ENCODE results near the gene MLPH. TPM values are rescaled to one million over a fixed set of nuclear protein-coding genes. Genes with fewer than 3 reads are reported as not detected.

The MLPH gene
- total RNA-seq, 2 donors from 2014 or later, result not detected

DNA sequence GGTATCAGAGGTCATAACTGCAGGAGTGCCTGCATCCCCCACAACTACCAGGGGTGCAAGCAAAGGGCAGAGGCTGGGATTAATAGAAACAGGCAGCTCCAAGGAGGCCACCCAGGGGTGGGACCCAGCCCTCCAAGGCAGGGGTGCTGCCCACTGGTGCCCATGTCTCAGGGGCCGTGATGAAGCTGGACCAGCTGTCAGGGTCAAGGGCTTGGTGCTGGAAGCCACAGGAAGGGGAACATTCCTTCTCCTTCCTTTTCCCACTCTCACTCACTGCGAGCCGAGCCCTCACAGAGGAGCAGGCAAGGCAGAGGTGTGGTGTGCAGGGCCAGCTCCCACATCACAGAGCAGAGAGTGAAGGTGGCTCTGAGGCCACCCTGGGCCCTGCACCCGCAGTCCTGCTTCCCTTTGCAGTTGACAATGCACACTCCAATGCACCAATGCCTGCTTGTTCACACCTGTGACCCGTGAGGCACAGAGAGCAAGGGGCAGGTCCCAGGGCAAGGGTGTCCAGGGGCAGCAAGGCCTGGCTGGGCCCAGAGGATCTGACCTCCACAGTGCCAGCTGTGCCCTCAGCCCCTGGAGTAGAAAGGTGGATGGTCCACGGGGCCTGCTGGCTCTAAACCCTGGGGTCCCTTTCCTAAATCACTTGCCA is 28.7 kb downstream of the MLPH start:
- Mint-ChIP-seq H3K36me3 (no peaks in the 10 kb centered on the region), H3K27ac (no peak overlapping the region), H3K27me3 (peaks cover 0 to 7% of the 10 kb centered on the region in 2 donors), H3K4me1 (ENCODE audit: low read depth in 2 of 2) (no peaks in the 10 kb centered on the region), H3K9me3 (no peaks in the 10 kb centered on the region), H3K4me3 (no peak overlapping the region)
- no peak for ATAC-seq
- no peak for DNase-seq (ENCODE audit: low spot score)

DNA sequence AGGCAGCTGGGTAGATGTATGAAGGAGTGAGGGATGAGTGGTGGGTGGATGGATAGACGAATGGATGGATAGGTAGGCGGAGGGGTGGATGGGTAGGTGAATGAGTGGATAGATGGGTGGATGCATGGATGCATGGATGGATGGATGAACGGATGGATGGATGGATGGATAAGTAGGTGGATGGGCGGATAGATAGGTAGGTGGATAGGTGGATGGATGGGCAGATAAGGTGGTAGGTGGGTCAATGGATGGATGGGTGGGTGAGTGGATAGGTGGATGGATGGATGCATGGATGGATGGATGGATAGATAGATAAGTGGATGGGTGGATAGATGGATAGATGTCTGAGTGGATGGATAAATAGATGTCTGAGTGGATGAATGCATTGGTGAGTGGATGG is 30.1 kb downstream of the MLPH start:
- Mint-ChIP-seq H3K4me1 (ENCODE audit: low read depth in 2 of 2) (no peaks in the 10 kb centered on the region), H3K9me3 (no peaks in the 10 kb centered on the region), H3K4me3 (no peak overlapping the region), H3K36me3 (no peaks in the 10 kb centered on the region), H3K27ac (no peak overlapping the region), H3K27me3 (peaks cover 0 to 7% of the 10 kb centered on the region in 2 donors)
- DNase-seq (ENCODE audit: low spot score) (no peak), ATAC-seq (no peak)

DNA sequence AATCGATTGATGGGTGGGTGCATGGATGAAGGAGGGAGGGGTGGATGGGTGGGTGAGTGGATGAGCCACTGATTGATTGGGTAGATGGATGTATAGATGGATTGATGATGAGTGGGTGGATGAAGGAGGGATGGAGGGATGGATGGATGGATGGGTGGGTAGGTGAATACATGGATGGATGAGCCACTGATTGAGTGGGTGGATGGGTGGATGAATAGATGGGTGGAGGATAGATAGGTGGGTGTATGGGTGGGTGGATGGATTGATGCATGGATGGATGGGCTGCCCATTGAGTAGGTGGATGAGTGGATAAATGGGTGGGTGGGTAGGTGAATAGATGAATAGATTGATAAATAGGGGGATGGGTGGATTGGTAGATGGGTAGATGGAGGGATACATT is 30.9 kb downstream of the MLPH start:
- no peaks in the 10 kb centered on the region for H3K9me3 Mint-ChIP-seq
- no peaks in the 10 kb centered on the region for H3K36me3 Mint-ChIP-seq
- no peak overlapping the region for H3K27ac Mint-ChIP-seq
- H3K4me3 Mint-ChIP-seq, result no peak overlapping the region
- ATAC-seq, result no peak
- DNase-seq (ENCODE audit: low spot score), result no peak
- H3K27me3 Mint-ChIP-seq, result peaks cover 0 to 7% of the 10 kb centered on the region in 2 donors
- no peaks in the 10 kb centered on the region for H3K4me1 Mint-ChIP-seq (ENCODE audit: low read depth in 2 of 2)

DNA sequence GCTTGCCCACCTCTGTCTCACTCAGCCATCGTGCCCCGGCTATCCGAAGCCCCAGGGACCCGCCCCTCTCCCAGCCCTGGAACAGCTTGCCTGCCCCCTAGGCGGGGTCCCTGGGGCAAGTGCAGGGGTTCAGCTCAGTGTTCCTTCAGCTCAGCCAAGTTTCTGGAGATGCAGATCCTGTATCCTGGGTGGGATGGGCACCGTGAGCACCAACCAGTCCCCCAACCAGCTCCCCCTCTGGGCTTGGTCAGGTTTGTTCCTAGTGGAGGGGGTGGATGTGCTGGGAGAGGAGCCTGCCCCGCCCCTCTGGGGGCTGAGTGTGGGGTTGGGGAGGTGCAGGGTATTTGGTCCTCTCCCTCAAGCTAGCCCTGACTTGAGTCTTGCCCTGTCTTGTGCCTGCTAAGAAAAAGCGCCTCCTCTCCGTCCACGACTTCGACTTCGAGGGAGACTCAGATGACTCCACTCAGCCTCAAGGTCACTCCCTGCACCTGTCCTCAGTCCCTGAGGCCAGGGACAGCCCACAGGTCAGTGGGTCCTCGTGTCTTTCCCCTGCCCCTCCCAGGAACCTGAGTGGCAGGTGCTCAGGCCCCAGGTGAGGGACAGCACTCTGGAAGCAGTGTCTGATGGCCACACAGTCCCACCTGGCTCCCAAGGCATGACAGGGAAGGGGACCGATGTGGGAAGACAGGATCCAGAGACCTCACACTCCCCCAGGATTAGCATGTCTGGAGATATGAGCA is 32.6 kb downstream of the MLPH start:
- peaks cover 0 to 7% of the 10 kb centered on the region in 2 donors for H3K27me3 Mint-ChIP-seq
- H3K9me3 Mint-ChIP-seq, result no peaks in the 10 kb centered on the region
- H3K36me3 Mint-ChIP-seq, result no peaks in the 10 kb centered on the region
- H3K27ac Mint-ChIP-seq, result no peak overlapping the region
- H3K4me1 Mint-ChIP-seq (ENCODE audit: low read depth in 2 of 2), result no peaks in the 10 kb centered on the region
- H3K4me3 Mint-ChIP-seq, result no peak overlapping the region
- DNase-seq (ENCODE audit: low spot score), result no peak
- ATAC-seq, result peak in 1 of 2 donors; percentile 18

DNA sequence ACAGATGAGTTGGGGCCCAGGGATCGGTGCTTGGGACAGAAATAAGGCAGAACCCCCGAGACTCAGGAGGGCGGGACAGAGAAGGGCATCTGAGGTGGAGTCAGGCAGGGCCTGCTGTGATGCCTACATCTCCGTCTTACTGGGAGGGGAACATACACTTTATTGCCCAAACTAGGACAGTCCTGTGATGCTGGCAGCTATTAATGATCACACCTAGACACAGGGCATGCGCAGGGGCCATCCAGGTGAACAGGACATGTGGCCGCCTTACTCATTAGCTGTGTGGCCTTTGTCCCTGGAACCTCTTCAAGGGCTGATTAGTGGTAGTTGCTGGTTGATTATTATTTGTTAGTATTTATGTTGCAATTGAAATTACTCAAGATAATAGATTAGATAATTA is 33.2 kb downstream of the MLPH start:
- DNase-seq (ENCODE audit: low spot score) (no peak), ATAC-seq (no peak)
- peaks cover 0 to 7% of the 10 kb centered on the region in 2 donors for H3K27me3 Mint-ChIP-seq
- no peak overlapping the region for H3K4me3 Mint-ChIP-seq
- no peak overlapping the region for H3K27ac Mint-ChIP-seq
- no peaks in the 10 kb centered on the region for H3K9me3 Mint-ChIP-seq
- no peaks in the 10 kb centered on the region for H3K4me1 Mint-ChIP-seq (ENCODE audit: low read depth in 2 of 2)
- H3K36me3 Mint-ChIP-seq, result no peaks in the 10 kb centered on the region

DNA sequence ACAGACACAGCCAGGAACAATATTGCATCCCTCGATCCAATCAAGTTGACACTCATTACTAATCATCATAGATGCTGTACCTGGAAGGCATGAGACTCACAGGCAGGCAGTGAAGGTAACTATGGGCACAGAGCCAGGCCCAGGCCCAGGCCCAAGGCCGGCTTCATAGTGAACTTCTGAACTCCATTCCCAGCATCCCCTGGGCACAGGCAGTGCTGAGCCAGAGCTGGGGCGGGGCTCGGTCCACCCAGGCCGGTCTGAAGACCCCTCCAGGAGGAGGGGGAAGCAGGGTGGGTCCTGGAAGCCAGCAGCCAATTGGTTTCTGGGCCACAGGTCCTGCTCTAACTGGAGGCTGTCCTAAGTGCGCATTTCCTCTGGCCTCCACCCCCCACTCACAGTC is 37.6 kb downstream of the MLPH start:
- Mint-ChIP-seq H3K9me3 (no peaks in the 10 kb centered on the region), H3K27me3 (peaks cover 0 to 2% of the 10 kb centered on the region in 2 donors), H3K4me3 (no peak overlapping the region), H3K36me3 (no peaks in the 10 kb centered on the region), H3K4me1 (ENCODE audit: low read depth in 2 of 2) (no peaks in the 10 kb centered on the region), H3K27ac (no peak overlapping the region)
- DNase-seq (ENCODE audit: low spot score) (no peak), ATAC-seq (peak in 1 of 2 donors; percentile 33)

DNA sequence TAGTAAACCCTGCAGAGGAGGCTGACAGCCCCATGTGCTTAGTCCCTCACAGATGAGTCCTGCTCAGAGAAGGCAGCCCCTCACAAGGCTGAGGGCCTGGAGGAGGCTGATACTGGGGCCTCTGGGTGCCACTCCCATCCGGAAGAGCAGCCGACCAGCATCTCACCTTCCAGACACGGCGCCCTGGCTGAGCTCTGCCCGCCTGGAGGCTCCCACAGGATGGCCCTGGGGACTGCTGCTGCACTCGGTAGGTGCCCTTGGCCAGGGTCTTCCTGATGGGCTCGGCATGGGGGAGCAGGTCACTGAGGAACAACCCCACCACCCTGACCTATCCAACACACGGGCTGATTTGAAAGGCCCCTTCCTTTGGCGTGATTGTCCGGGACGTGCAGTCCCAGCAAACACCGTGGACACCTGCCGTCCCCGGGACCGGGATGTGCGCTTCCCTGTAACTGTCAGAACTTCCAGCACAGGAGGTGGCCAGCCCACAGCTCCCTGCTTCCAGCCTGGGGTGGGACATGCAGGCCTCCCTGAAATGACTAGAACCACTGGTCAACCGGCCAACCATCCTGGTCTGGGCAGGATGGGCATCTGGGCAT is 38.6 kb downstream of the MLPH start:
- Mint-ChIP-seq H3K4me1 (ENCODE audit: low read depth in 2 of 2) (no peaks in the 10 kb centered on the region), H3K36me3 (no peaks in the 10 kb centered on the region), H3K4me3 (no peak overlapping the region), H3K27ac (no peak overlapping the region), H3K9me3 (no peaks in the 10 kb centered on the region), H3K27me3 (peaks cover 0 to 2% of the 10 kb centered on the region in 2 donors)
- DNase-seq (ENCODE audit: low spot score), result no peak
- peak in 1 of 2 donors; percentile 41 for ATAC-seq

DNA sequence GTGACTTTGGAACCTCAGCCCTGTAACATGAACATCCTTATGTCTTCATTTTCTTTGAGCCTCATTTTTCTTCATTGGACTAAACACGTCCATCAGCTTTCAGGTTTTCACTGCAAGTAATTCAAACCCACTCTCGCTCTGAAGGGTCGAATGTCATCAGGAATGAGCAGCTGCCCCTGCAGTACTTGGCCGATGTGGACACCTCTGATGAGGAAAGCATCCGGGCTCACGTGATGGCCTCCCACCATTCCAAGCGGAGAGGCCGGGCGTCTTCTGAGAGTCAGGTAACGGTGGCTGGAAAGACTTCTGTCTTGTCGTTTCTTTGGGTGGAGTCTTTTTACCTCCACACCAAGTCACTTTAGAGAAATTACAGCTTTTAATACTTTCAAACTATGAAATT is 40.2 kb downstream of the MLPH start:
- Mint-ChIP-seq H3K27me3 (peaks cover 0 to 2% of the 10 kb centered on the region in 2 donors), H3K9me3 (no peaks in the 10 kb centered on the region), H3K4me3 (no peak overlapping the region), H3K36me3 (no peaks in the 10 kb centered on the region), H3K4me1 (ENCODE audit: low read depth in 2 of 2) (no peaks in the 10 kb centered on the region), H3K27ac (no peak overlapping the region)
- DNase-seq (ENCODE audit: low spot score), result peak; percentile 44
- no peak for ATAC-seq

DNA sequence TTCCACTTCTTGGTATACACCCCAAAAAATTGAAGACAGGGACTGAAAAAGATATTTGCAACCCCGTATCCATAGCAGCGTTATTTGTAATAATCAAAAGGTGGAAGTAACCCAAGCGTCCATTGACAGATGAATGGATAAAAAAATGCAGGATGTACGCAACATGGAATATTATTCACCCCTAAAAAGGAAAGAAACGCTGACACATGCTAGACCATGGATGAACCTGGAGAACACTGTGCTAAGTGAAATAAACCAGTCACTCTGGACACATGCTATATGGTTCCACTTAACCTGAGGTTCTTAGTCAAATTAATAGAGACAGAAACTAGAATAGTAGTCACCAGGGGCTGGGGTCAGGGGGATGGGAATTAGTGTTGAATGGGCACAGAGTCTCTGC is 40.7 kb downstream of the MLPH start:
- H3K4me1 Mint-ChIP-seq (ENCODE audit: low read depth in 2 of 2), result no peaks in the 10 kb centered on the region
- ATAC-seq, result no peak

DNA sequence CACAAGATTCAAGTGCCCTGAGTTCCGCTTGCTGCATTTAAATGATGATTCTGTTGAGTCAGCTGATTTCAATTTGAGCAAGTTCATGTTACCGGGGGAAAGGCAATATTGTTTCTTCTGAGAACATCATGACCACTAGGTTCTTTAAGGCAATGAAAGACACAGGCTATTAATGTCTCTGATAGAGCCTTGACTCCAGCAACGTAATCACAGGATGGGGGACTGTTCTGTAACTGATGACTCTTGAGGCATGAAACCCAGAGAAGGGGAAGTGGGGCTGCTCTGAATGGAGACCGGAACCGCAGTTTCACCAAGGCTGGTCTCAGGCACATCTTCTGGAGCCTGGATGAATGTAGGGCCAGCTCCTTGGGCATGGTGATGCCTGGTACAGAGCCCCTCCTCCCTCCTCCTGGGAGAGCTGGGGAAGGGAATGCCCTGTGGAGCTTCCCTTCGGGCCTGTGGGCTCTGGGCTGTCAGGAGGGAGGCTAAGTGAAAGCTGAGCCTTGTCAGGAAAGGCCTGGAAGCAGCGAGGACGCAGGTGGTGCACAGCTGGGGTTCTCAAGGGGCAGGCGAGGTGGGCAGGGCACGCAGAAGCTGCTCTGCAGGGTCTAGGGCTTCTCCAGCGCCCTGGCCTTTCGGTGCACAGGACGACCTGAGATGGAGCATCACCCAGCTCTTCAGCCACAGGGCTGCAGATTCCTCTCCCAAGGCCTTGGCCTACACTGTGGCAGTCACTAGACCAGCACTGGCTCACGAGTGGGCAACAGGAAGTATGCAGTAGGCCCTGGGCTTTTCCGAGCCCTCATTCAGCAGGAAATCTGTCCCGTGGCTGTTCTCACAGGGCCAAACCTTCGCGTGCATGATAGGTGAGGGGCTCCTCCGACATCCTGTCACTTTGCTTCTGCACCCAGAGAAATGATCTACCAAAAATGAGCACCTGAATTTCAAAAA is 42.7 kb downstream of the MLPH start:
- Mint-ChIP-seq H3K36me3 (no peaks in the 10 kb centered on the region), H3K27me3 (peaks cover 0 to 2% of the 10 kb centered on the region in 2 donors), H3K9me3 (no peaks in the 10 kb centered on the region), H3K4me1 (ENCODE audit: low read depth in 2 of 2) (no peaks in the 10 kb centered on the region), H3K4me3 (no peak overlapping the region), H3K27ac (no peak overlapping the region)
- ATAC-seq (peak in 1 of 2 donors; percentile 31), DNase-seq (ENCODE audit: low spot score) (peak; percentile 35)

More for the DNA sequence above, 40.7 kb downstream of the MLPH start:
- no peak overlapping the region for H3K27ac Mint-ChIP-seq
- peaks cover 0 to 2% of the 10 kb centered on the region in 2 donors for H3K27me3 Mint-ChIP-seq
- H3K4me3 Mint-ChIP-seq, result no peak overlapping the region
- DNase-seq (ENCODE audit: low spot score), result no peak
- no peaks in the 10 kb centered on the region for H3K36me3 Mint-ChIP-seq
- H3K9me3 Mint-ChIP-seq, result no peaks in the 10 kb centered on the region

DNA sequence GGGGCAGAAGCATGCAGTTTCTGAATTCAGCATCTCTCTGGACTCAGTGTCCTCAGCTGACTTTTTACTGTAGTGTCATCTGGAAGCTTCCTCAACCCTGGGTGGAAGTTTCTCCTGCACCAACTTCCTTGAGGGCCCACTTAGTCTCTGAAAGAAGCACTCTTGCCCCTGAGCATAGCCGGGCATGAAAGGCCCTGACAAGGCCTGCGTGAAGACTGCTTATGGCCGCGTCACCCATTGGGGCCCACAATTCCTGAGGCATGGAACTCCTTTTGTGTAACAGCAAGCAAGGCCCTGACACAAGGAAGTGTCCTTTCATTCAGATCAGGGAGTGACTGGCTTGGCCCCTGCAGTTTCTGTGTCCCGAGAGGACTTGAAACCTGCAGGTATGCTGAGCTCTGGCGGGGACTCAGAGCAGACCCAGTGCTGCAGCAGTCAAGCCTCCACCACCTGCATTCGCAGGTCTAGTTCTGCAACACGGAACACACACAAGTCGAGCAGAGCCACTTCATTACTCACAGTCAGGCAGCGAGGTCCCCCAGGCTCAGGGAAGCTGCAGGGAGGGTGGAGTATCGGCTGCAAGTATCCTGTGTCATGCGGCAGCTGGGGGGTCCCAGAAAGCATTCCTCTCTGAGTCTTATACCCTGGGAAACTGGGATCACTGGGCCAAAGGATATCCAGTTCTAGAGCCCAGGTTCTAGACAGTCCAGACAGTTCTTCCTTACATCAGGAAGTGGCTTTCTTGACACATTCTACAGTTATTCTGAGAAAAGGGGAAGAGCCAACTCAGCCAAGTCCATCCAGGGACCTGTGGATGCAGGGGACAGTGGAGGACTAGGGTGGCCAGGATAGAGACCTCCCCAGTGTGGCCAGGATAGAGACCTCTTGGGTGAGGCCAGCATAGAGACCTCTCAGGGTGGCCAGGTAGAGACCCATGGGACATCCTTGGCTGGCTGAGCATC is 43.7 kb downstream of the MLPH start:
- Mint-ChIP-seq H3K27me3 (peaks cover 0 to 2% of the 10 kb centered on the region in 2 donors), H3K36me3 (no peaks in the 10 kb centered on the region), H3K27ac (no peak overlapping the region), H3K4me3 (no peak overlapping the region), H3K4me1 (ENCODE audit: low read depth in 2 of 2) (no peaks in the 10 kb centered on the region), H3K9me3 (no peaks in the 10 kb centered on the region)
- DNase-seq (ENCODE audit: low spot score) (peak; percentile 28), ATAC-seq (peak in 1 of 2 donors; percentile 14)

DNA sequence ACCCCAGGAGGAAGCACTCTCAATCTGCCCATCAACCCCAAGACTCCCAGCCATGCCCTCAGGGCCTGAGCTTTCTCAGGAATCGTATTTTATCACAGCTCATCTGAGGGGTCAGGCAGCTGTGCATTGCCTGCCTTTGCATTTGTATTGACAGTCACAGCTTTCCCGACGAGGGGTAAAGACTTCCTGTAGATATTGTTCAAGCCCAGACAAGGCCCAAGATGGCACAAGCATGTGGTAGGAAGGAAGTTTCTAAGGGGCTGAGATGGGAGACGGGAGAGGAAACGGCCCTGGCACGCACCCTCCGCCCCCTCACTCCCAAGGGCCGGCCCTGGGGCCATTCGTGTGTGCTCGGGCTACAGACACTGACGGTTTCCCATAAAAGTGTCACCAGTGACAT is 45.1 kb downstream of the MLPH start:
- DNase-seq (ENCODE audit: low spot score), result no peak
- ATAC-seq, result no peak
- H3K27ac Mint-ChIP-seq, result no peak overlapping the region
- H3K9me3 Mint-ChIP-seq, result no peaks in the 10 kb centered on the region
- H3K27me3 Mint-ChIP-seq, result peaks cover 2% of the 10 kb centered on the region in 2 donors
- no peaks in the 10 kb centered on the region for H3K36me3 Mint-ChIP-seq
- no peaks in the 10 kb centered on the region for H3K4me1 Mint-ChIP-seq (ENCODE audit: low read depth in 2 of 2)
- H3K4me3 Mint-ChIP-seq, result no peak overlapping the region

All from natural killer cell treated with Interleukin-12 subunit alpha and Interleukin-12 subunit beta and Interleukin-15 and Interleukin-18, amount 100 ng/mL, for 72 hours (primary cell).